HepG2 (cell line): ENCODE results near the gene NUDT1. TPM values are rescaled to one million over a fixed set of nuclear protein-coding genes. Genes with fewer than 3 reads are reported as not detected.

Experiments used
- ATAC-seq: fragments of 200-7000 bp; cut with Tn5 transposase; 3 replicates; pipeline ENCODE4 v1.9.1; 2020; ENCODE audit warnings: mild to moderate bottlenecking, moderate library complexity
- BruUV-seq: library from RNA; stranded (reverse); fragments of 400-500 nt; replicated peaks from 2 replicates; lab custom pipeline; 2021; lab: Mats Ljungman, UMichigan
- CTCF ChIA-PET: fragments of 300-600 bp; formaldehyde crosslinking; extraction: SDS; loops from one replicate; lab custom pipeline; 2021; ENCODE audit warnings: low total read pairs, inconsistent platforms, low intra/inter-chr PET ratio; lab: Yijun Ruan, JAX
- POLR2A ChIA-PET: fragments of 350-600 bp; sonication (Branson Sonifier 250); formaldehyde crosslinking; loops from one replicate; lab custom pipeline; 2020; ENCODE audit warnings: antibody characterized with exemption, inconsistent platforms; lab: Yijun Ruan, JAX
- DNase-seq: peaks from one replicate; pipeline ENCODE4 v3.0.0-alpha.2; 2015; ENCODE audit warnings: low spot score
- FAIRE-seq: peaks from 3 replicates; lab custom pipeline; 2011; peaks lifted over from hg19 to GRCh38; lab: Jason Lieb, UNC
- H2AFZ ChIP-seq: one replicate; pipeline ENCODE4 v1.6.1; 2011; ENCODE audit warnings: low read length, inconsistent platforms
- H3K27ac ChIP-seq: fragments of 300-600 bp; 3 replicates; pipeline ENCODE4 v1.8.0; 2011; ENCODE audit warnings: mixed run types, mild to moderate bottlenecking, mixed read lengths, low read length, inconsistent platforms; ENCODE audit not compliant: insufficient read depth; ENCODE audit errors: extremely low read length
- H3K27me3 ChIP-seq, 2 experiments: fragments of 200-600 bp in 1 of 2; 2 replicates in 1 of 2; 3 replicates in 1 of 2; pipeline versions ENCODE4 v1.6.0 to v1.8.0; 2011; ENCODE audit warnings: low read length in 2 of 2, mild to moderate bottlenecking in 2 of 2, moderate library complexity in 2 of 2, inconsistent platforms in 1 of 2; ENCODE audit not compliant: insufficient read depth in 2 of 2, control insufficient read depth in 1 of 2
- H3K36me3 ChIP-seq, 2 experiments: fragments of 200-600 bp in 1 of 2; replicated peaks in 1 of 2; 2 replicates in 1 of 2; 3 replicates in 1 of 2; pipeline versions ENCODE4 v1.5.1 to v1.8.0; 2011; ENCODE audit warnings: low read length in 2 of 2, inconsistent platforms in 1 of 2; ENCODE audit not compliant: insufficient read depth in 2 of 2, control insufficient read depth in 1 of 2
- H3K4me1 ChIP-seq: 2 replicates; pipeline ENCODE4 v1.5.1; 2012; ENCODE audit warnings: low read length, inconsistent platforms; ENCODE audit not compliant: insufficient read depth
- H3K4me2 ChIP-seq: 2 replicates; pipeline ENCODE4 v1.6.0; 2011; ENCODE audit warnings: low read depth, low read length, inconsistent platforms
- H3K4me3 ChIP-seq, 3 experiments: fragments of 200-600 bp in 1 of 3; sonication (generic), shearing (Covaris generic) in 1 of 3; replicated peaks in 1 of 3; 2 replicates each; pipeline ENCODE4 v1.5.1; 2011 to 2016; ENCODE audit warnings: low read length in 3 of 3, inconsistent platforms in 2 of 3, low read depth in 2 of 3, mild to moderate bottlenecking in 2 of 3, control low read depth in 1 of 3, mixed read lengths in 1 of 3; ENCODE audit not compliant: insufficient read depth in 1 of 3
- H3K79me2 ChIP-seq: one replicate; pipeline ENCODE4 v1.6.1; 2011; ENCODE audit warnings: low read length, inconsistent platforms; ENCODE audit not compliant: insufficient read depth
- H3K9ac ChIP-seq: 2 replicates; pipeline ENCODE4 v1.6.0; 2011; ENCODE audit warnings: mild to moderate bottlenecking, low read depth, low read length, inconsistent platforms; ENCODE audit not compliant: insufficient read depth
- H3K9me3 ChIP-seq: 2 replicates; pipeline ENCODE4 v1.5.1; 2012; ENCODE audit warnings: mild to moderate bottlenecking, low read length
- H4K20me1 ChIP-seq: 2 replicates; pipeline ENCODE4 v1.6.0; 2011; ENCODE audit warnings: inconsistent platforms, mild to moderate bottlenecking, low read length, moderate library complexity; ENCODE audit not compliant: insufficient read depth
- AGO2 ChIP-seq: fragments of 200-400 bp; formaldehyde crosslinking; optimal IDR thresholded peaks from 2 replicates; pipeline ENCODE3; 2017; ENCODE audit warnings: mild to moderate bottlenecking, low read depth, low read length, moderate library complexity
- CHD2 ChIP-seq: IDR thresholded peaks from 2 replicates; pipeline ENCODE4 v1.6.1; 2011; ENCODE audit warnings: low read depth, low read length, improper control_type of control experiment
- NFATC3 ChIP-seq: sonication (generic); formaldehyde crosslinking; IDR thresholded peaks from 2 replicates; pipeline ENCODE4 v1.5.1; 2020; ENCODE audit warnings: mild to moderate bottlenecking, missing genetic modification reagents
- ZNF263 ChIP-seq: sonication (generic); formaldehyde crosslinking; IDR thresholded peaks from 2 replicates; pipeline ENCODE4 v1.4.0; 2020; ENCODE audit warnings: missing genetic modification reagents
- WGBS: methylation state at CpG from one replicate; pipeline ENCODE4 v1.1.6; 2017; ENCODE audit warnings: low lambda C conversion rate; 5-methylcytosine and 5-hydroxymethylcytosine counted together
- in situ Hi-C: cut with HindIII; loops from 2 replicates; pipeline ENCODE4 v1.10.0; 2017; ENCODE audit warnings: low pct_unique_long_range_greater_than_20kb; ENCODE audit not compliant: extremely low pct_ligation_motif_present
- intact Hi-C: fragments of 100-400 bp; cut with micrococcal nuclease; formaldehyde crosslinking; loops from one replicate; pipeline ENCODE4 v1.10.0; 2022; ENCODE audit not compliant: unreplicated experiment
- polyA plus RNA-seq, 8 experiments: library from polyadenylated mRNA; depleted of rRNA in 3 of 8; stranded (reverse) in 7 of 8; unstranded in 1 of 8; fragments of >200 nt; fragmentation: Illumina TruSeq in 4 of 8; extraction: Trizol in 4 of 8; gene quantifications; 2 replicates each; pipeline versions ENCODE4 v1.2.1 to v1.2.3, GENCODE V29; 2011 to 2016; ENCODE audit warnings: low read depth in 4 of 8, missing spikeins in 1 of 8, mixed read lengths in 1 of 8; ENCODE audit not compliant: insufficient read depth in 1 of 8
- total RNA-seq, 5 experiments: library from RNA; depleted of rRNA; stranded (reverse); fragments of >200 nt; fragmentation: Illumina TruSeq; extraction: Trizol; gene quantifications; 2 replicates each; pipeline ENCODE4 v1.2.3, GENCODE V29; 2016; ENCODE audit warnings: low read depth in 1 of 5
- TF ChIP-seq, protein P1 (sequence below): sonication (generic); formaldehyde crosslinking; IDR thresholded peaks from 2 replicates; pipeline ENCODE4 v1.8.0; 2022; ENCODE audit warnings: mild to moderate bottlenecking, missing genetic modification reagents; ENCODE audit not compliant: insufficient replicate concordance
- TF ChIP-seq, protein P2 (sequence below): sonication (generic); formaldehyde crosslinking; IDR thresholded peaks from 2 replicates; pipeline ENCODE4 v1.4.0; 2020; ENCODE audit warnings: mild to moderate bottlenecking, missing genetic modification reagents
- TF ChIP-seq, protein P3 (sequence below): sonication (generic); formaldehyde crosslinking; IDR thresholded peaks from 2 replicates; pipeline ENCODE4 v1.8.0; 2022; ENCODE audit warnings: mild to moderate bottlenecking, missing genetic modification reagents, moderate library complexity

NUDT1 gene
- total and polyA plus RNA-seq, 2 of the 13 experiments (the other 11 are each of a cell fraction or from before 2014, with no cell fraction given): 9.1 to 26.8 TPM

DNA sequence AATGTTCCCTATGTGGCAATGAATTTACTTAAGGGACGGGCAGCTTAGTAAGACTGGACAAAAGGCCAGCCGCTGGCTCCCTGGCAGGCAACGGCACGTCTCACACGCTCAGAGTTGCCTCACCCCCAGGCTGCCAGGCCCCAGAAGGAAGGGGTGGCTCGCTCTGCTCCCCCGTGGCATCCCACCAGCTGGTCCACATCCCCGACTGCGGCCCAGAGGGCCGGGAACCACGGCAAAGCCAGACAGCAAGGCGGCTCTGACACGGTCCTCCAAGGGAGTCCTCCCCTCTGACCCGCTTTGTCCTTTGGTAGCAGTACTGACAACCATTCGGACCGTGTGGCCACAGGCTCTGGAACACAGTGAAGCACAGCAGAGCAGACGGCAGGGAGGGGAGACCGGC lies 34.1 kb downstream of the NUDT1 start:
- in situ Hi-C loops: no loop called here
- FAIRE-seq (no peak), DNase-seq (no peak), ATAC-seq (no peak)
- Histone ChIP-seq H2AFZ (no peak overlapping the region), H3K9me3 (no peaks in the 10 kb centered on the region), H3K4me3 (no peak overlapping the region), H4K20me1 (no peaks in the 10 kb centered on the region), H3K4me1 (peaks cover 31% of the 10 kb centered on the region), H3K79me2 (peaks cover 7% of the 10 kb centered on the region), H3K9ac (no peak overlapping the region), H3K27ac (no peak overlapping the region), H3K36me3 (peaks cover 13 to 30% of the 10 kb centered on the region in 2 experiments; a peak in 4 of 5 replicates), H3K4me2 (no peak overlapping the region), H3K27me3 (no peaks in the 10 kb centered on the region)
- CTCF ChIA-PET: no interaction called here
- TF ChIP-seq AGO2: peak; percentile 20
- TF ChIP-seq, protein P1, sequence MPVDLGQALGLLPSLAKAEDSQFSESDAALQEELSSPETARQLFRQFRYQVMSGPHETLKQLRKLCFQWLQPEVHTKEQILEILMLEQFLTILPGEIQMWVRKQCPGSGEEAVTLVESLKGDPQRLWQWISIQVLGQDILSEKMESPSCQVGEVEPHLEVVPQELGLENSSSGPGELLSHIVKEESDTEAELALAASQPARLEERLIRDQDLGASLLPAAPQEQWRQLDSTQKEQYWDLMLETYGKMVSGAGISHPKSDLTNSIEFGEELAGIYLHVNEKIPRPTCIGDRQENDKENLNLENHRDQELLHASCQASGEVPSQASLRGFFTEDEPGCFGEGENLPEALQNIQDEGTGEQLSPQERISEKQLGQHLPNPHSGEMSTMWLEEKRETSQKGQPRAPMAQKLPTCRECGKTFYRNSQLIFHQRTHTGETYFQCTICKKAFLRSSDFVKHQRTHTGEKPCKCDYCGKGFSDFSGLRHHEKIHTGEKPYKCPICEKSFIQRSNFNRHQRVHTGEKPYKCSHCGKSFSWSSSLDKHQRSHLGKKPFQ: no peak
- peak; percentile 50; the same call in 1 of the 2 replicates for TF ChIP-seq ZNF263 (CRISPR knock-in tag)
- POLR2A ChIA-PET: interaction anchor here (0.7 kb wide), 1 partner anchor 86 kb away, joined by 3 read pairs; no protein-coding TSS in a partner anchor
- BruUV-seq: no TSS peak
- WGBS: 98% methylated on average over 13 of the region's 18 CpGs
- intact Hi-C loops: no loop called here

DNA sequence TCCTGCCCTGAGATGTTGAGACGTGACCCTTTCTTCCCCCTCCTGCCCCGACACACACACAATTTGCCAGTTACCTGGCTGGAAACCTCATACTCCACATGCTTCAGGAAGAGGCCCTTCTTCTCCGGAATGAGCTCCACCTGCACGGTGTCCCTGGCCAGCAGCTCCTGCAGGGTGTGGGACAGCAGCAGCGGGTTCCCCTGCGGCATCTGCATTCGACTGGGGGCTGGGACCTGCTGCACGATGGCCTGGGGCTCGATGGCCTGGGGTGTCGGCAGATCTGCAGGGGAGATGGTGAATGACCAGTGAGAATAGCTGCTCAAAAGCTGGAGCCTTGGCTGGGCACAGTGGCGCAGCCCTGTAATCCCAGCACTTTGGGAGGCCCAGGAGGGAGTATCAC lies 36.0 kb downstream of the NUDT1 start:
- Histone ChIP-seq H3K4me2 (no peak overlapping the region), H3K27ac (no peak overlapping the region), H3K79me2 (peaks cover 14% of the 10 kb centered on the region), H2AFZ (no peak overlapping the region), H3K4me3 (no peak overlapping the region), H3K36me3 (peaks cover 7 to 23% of the 10 kb centered on the region in 2 experiments; a peak in 3 of 5 replicates), H3K27me3 (no peaks in the 10 kb centered on the region), H3K9ac (no peak overlapping the region), H4K20me1 (no peaks in the 10 kb centered on the region), H3K4me1 (peaks cover 37% of the 10 kb centered on the region), H3K9me3 (no peaks in the 10 kb centered on the region)
- no TSS peak for BruUV-seq
- intact Hi-C loops: no loop called here
- WGBS: 96% methylated on average over 10 of the region's 11 CpGs
- POLR2A ChIA-PET: no interaction called here
- no peak for FAIRE-seq
- DNase-seq: no peak
- ATAC-seq: no peak
- CTCF ChIA-PET: no interaction called here
- in situ Hi-C loops: no loop called here
- TF ChIP-seq CHD2 (no peak), NFATC3 (no peak)
- TF ChIP-seq, protein P2, sequence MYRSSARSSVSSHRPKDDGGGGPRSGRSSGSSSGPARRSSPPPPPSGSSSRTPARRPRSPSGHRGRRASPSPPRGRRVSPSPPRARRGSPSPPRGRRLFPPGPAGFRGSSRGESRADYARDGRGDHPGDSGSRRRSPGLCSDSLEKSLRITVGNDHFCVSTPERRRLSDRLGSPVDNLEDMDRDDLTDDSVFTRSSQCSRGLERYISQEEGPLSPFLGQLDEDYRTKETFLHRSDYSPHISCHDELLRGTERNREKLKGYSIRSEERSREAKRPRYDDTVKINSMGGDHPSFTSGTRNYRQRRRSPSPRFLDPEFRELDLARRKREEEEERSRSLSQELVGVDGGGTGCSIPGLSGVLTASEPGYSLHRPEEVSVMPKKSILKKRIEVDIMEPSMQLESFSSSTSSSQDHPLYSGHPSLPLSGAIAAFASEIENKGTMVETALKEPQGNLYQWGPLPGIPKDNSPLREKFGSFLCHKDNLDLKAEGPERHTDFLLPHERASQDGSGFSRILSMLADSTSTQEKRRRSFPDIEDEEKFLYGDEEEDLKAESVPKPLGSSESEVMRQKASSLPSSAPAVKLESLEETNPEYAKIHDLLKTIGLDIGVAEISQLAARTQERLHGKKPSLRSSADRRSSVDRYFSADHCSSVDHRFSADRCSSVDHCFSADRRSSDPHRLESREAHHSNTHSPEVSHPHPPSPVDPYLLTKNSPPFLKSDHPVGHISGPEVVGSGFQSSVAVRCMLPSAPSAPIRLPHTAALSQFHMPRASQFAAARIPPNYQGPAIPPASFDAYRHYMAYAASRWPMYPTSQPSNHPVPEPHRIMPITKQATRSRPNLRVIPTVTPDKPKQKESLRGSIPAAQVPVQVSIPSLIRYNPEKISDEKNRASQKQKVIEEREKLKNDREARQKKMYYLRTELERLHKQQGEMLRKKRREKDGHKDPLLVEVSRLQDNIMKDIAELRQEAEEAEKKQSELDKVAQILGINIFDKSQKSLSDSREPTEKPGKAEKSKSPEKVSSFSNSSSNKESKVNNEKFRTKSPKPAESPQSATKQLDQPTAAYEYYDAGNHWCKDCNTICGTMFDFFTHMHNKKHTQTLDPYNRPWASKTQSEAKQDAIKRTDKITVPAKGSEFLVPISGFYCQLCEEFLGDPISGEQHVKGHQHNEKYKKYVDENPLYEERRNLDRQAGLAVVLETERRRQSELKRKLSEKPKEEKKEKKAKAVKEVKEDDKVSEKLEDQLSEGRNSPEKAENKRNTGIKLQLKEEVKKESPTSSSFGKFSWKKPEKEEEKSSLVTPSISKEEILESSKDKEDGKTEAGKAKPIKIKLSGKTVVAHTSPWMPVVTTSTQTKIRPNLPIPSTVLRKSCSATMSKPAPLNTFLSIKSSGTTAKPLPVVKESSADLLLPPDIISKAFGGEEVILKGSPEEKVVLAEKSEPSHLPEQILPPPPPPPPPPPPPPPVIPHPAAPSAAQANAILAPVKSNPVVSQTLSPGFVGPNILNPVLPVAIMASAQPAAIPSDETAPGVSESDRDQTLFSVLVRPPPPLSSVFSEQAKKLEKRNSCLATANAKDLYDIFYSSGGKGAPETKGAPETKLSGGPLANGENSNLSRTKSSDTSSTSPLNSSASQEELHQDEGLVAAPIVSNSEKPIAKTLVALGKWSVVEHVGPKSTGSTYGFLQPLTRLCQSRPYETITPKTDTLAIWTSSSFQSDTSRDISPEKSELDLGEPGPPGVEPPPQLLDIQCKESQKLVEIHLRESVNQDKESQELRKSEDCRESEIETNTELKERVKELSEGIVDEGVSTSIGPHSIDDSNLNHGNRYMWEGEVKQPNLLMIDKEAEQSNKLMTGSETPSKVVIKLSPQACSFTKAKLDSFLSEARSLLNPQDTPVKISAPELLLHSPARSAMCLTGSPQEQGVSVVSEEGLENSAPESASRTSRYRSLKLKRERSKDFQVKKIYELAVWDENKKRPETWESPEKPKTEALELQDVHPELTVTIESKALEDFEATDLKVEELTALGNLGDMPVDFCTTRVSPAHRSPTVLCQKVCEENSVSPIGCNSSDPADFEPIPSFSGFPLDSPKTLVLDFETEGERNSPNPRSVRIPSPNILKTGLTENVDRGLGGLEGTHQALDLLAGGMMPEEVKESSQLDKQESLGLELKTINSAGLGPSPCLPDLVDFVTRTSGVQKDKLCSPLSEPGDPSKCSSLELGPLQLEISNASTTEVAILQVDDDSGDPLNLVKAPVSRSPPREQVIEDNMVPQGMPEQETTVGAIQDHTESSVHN (CRISPR knock-in tag): no peak
- TF ChIP-seq, protein P3, sequence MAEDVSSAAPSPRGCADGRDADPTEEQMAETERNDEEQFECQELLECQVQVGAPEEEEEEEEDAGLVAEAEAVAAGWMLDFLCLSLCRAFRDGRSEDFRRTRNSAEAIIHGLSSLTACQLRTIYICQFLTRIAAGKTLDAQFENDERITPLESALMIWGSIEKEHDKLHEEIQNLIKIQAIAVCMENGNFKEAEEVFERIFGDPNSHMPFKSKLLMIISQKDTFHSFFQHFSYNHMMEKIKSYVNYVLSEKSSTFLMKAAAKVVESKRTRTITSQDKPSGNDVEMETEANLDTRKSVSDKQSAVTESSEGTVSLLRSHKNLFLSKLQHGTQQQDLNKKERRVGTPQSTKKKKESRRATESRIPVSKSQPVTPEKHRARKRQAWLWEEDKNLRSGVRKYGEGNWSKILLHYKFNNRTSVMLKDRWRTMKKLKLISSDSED: no peak
